ELF-1 (cell line): ENCODE measurements around the gene RPS10.
A peak's percentile ranks its signal among the peaks of the same experiment; 100 is the strongest.
"Not testable (repeated sequence)": the region's sequence is repeated elsewhere in the genome, so short reads cannot be mapped to it uniquely, and the experiment has no call there.

Experiments used
- DNase-seq: peaks from one replicate; pipeline ENCODE4 v3.0.0-alpha.2; 2016; ENCODE audit warnings: low read depth, low spot score

The RPS10 gene

DNA sequence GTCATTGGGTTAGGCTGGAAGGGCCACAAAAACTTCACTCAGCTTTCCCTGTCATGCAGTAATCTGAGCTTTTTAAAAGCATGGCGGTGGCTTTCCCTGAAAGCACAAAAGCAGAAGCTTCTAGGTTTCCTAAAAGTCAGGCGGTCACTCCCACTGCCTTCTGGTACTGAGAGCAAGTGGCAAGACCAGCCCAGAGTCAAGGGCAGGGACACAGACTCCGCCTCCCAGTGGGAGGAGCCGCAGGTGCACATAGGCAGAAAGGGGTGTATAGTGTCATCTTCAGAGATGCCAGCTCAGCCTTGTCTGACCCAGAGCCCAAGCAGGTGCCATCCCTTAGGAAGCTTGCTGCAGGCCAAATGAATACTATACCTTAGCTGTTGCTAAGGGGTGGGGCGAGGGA, 22.0 kb upstream of the RPS10 start:
- peak; percentile 29 for DNase-seq

DNA sequence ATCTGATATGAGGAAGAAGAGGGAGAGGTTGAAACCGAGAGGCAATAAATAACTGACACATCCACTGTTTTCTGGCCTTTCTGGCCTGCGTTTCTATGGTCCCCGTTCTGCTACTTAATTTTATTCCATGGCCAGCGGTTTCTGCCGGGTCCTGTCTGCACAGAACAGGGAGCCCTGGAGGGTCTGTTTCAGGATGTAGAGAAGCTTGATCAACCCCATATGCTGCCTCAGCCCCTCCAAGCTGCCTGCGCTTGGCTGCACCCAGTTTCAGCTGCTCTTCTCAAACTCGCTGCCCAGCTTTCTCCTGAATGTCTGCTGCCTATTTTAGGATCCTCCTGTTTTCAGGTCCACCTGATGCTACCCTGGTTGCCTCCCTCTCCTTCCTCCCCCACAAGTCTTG, 21.5 kb upstream of the RPS10 start:
- DNase-seq = no peak

DNA sequence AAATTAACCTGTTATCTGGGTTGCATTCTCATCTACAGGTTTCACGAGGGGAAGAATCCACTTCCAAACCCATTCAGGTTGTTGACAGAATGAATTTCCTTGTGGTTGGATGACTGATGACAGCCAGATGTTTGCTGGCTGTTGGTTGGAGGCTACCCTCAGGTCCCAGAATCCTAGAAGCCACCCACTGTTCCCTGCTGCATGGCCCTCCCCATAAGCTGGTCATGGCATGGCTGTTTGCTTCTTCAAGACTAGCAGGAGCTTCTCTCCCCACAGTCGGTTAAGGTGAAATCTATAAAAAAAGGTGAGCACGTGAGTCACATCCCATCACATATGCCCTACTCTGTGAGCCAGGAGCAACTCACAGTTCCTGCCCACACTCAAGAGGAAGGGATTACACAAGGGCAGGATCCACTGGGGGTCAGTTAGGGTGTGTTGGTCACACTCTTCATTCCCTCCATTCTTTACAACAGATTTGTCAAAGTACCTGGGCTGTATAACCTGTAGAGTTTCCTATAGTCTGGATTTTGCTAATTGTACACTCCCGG, 19.5 kb upstream of the RPS10 start:
- no peak for DNase-seq

DNA sequence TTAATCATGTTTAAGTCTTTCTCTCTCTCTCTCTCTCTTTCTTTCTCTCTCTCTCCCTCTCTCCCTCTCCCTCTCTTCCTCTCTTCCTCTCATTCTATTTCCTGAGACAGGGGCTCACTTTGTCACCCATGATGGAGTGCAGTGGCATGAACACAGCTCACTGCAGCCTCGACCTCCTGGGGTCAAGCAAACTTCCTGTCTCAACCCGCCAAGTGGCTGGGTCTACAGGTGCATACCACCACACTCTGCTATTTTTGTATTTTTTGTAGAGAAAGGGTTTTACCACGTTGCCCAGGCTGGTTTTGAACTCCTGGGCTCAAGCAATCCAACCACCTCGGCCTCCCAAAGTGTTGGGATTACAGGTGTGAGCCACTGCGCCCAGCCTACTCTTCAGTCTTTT, 15.7 kb upstream of the RPS10 start:
- DNase-seq = no peak

DNA sequence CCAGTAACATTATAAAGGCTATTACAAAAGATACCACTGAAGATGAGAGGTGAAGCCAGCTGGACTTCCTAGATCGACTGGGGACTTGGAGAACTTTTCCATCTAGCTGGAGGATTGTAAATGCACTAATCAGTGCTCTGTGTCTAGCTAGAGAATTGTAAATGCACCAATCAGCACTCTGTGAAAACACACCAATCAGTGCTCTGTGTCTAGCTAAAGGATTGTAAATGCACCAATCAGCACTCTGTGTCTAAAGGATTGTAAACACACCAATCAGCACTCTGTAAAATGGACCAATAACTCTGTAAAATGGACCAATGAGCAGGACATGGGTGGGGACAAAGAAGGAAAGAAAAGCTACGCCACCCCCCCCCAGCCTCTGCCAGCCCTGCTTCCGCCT, 13.6 kb upstream of the RPS10 start:
- no peak for DNase-seq

DNA sequence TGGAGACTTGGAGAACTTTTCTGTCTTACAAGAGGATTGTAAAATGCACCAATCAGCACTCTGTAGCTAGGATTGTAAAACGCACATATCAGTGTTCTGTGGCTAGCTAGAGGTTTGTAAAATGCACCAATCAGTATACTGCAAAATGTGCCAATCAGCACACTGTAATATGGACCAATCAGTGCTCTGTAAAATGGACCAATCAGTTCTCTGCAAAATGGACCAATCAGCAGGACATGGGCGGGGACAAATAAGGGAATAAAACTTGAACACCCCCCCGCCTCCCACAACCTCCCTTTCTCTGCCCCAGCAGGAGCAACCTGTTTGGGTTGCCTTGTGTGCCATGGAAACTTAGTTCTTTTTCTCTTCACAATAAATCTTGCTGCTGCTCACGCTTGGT, 12.8 kb upstream of the RPS10 start:
- no peak for DNase-seq

DNA sequence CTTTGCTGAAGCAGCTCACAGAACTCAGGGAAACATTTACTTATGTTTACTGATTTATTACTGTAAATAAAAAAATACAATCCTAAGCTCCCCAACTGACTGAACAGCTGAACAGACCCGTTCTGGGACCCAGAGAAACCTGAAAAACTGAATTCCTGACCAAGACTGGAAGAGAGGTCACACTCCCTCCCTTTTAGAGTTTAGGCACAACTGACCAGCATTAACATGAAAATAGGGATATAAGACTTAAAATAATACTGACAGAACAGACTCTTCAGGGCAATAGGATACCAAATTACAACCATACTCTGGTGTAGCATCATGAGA, 11.7 kb upstream of the RPS10 start:
- no peak for DNase-seq

DNA sequence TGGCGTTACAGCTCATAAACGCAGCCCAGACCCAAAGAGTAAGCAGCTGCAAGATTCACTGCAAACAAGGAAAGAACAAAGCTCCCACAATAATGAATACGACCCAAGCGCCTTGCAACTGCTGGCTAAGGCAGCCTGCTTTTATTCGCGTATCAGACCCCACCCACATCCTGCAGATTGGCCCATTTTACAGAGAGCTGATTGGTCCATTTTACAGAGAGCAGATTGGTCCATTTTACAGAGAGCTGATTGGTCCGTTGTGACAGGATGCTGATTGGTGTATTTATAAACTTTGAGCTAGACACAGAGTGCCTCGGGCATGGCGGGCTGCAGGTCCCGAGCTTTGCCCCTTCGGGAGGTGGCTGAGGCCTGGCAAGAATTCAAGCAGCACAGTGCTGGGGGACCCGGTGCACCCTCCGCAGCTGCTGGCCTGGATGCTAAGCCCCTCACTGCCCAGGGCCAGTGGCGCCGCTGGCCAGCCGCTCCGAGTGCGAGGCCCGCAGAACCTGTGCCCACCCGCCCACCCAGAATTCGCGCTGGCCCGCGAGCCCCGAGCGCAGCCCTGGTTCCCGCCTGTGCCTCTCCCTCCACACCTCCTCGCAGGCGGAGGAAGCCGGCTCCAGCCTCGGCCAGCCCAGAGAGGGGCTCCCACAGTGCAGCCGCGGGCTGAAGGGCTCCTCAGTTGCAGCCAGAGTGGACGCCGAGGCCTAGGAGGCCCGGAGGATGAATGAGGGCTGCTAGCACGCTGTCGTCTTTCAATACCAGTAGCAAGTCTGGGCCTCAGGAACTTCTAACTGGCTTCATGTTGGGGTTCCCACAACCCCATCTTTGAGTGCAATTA, 11.2 kb upstream of the RPS10 start:
- DNase-seq = no peak

DNA sequence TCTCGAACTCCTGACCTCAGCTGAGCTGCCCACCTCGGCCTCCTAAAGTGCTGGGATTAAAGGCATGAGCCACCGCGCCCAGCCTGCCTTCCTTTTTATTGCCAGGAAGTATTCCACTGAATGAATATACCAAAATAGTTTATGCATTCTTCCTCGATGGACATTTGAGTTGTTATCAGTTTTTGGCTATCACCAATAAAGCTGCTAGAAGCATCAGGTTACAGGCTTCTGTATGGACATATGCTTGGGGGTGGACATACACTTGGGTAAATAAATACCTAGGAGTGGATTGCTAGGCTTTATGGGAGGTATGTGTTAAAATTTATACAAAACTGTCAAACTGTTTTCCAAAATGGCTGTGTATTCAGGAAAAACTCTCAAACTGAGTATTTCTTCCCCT, 10.0 kb upstream of the RPS10 start:
- DNase-seq = no peak

DNA sequence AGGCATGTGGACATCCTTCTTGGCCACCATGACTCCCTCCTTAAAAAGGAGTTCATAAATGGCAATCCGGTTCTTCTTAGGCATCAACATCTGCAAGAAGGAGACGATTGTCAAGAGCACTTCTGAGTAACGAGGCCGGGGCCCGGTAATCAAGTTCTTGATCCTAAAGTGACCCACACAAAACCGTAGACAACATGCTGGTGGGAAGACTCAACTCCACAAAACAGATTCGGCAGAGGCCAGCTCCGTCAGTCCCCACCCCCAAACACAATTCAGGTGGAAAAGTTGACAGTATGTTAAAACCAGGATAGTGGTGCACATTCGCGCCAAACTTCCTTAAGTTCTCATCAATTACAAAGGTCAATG, 754 bp downstream of the RPS10 start:
- no peak for DNase-seq

DNA sequence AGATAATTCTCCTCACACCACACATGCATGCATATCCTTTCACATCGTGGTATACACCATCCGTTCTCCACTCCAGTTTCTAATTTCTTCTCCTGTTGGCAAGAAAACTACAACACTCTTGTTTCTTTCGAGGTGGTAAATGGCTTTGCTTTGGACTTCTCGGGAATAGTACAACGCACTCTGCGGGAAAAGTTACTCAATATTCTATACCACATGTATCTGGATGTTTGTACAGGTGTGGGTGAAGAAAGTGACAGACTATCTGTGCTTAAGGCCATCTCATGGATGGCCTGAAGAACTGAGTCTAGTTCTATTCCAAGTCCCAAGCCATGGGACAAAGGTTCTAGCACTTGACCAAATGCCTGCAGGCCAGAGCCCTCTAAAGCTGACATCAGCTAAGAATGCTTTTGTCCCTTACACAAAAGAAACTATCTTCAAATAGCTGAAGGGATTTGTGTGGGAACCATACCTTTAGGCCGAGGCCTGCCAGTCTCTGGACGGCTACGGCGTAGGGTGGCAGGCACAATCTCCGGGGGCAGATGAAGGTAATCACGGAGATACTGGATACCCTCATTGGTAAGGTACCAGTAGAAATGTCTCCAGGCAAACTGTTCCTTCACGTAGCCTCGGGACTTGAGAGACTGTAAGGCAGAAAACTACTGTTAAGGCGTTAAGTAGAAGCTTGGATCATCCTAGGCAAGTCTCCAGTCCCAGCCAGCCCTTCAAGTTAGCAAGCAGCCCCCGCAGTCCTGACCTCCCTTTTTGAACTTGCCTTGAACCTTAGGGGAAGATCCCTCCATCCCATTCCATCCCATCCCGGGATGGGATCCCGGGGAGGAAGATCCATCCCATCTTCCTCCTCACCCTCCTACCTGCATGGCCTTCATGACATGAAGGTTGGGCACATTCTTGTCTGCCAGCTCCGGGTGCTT, 1.4 kb downstream of the RPS10 start:
- DNase-seq = peak; percentile 78

DNA sequence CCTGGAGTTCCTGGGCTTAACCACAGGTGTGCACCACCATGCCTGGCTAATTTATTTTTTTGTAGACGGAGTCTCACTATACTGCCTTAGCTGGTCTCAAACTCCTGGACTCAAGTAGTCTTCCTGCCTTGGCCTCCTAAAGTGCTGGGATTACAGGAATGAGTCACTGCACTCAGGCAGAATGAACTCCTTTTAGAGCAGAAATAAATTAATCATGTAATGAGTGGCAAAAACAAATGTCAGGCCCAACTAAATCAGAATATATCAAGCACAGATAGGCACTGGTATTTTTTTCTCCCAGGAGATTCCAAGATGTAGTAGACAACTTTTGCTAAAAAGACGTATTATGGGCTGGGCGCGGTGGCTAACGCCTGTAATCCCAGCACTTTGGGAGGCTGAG, 2.6 kb downstream of the RPS10 start:
- no peak for DNase-seq

DNA sequence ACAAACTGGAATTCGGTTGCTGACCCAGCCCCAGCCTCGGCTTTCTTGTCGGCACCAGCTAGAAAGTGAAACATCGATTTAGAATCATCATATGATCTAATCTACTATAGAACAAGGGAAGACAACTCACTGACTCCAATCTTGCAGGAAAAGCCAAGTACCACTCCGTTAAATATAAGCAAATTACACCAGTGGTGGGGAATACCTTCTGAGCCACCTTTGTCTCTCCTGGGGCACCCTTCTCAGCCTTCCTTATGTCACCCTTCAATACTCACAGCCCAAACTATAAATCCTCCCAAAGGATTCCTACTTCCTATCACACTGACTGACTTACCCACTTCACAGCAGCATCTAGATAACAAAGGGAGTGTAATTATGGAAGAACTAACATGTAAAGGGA, 7.5 kb downstream of the RPS10 start:
- DNase-seq = no peak

DNA sequence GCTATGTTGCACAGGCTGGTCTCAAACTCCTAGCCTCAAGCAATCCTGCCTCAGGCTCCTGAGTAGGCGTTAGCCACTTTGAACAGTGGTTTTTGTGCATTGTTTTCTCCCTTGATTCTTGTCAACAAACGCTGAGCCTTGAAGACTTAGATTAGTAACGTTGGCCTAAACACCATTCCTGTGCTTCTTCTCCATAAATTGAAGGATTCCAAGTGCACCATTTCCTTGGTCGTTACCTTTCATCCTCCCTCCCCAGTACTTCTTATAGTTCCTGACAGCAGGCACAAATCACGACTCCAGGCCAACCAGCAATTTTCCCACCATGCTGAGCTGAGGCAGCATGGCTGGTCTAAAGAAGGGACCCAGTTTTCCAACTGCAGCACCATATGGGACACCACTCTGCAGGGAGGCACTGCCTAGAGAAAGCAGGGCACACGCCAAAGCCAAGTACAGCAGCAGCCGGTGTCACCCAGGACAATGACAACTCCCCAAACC, 8.9 kb downstream of the RPS10 start:
- no peak for DNase-seq

DNA sequence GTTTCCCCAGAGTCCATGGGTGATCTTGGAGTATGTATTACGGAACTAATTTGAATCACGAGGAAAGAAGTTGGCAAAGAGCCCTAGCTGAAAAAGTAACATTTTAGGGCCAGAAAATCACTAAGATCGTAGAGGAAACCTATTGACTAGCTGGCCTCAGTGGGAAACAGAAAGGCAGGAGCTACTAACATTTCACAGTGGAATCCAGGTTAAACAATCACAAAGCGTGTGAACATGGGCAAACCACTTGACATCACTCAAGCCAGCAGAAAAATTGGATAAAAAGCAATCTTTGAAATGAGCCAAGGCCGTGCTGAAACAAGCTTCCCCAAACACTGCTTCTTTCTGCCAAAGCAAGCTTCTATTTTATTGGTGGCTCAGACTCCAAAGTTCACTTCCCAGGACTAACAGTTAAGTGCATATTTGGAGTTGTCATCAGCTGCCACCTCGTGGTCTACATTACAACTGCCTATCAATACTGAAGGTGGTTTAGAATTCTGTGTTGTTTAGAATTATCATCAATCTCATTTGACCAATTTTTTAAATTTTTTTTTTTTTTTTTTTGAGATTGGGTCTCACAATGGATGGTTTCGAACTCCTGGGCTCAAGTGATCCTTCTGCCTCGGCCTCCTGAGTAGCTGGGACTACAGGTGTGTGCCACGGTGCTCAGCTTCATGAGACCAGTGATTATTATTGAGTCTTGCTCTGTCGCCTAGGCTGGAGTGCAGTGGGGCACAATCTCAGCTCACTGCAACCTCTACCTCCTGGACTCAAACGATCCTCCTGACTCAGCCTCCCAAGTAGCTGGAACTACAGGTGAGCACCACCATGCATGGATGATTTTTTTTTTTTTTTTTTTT, 10.6 kb downstream of the RPS10 start:
- DNase-seq = no peak

DNA sequence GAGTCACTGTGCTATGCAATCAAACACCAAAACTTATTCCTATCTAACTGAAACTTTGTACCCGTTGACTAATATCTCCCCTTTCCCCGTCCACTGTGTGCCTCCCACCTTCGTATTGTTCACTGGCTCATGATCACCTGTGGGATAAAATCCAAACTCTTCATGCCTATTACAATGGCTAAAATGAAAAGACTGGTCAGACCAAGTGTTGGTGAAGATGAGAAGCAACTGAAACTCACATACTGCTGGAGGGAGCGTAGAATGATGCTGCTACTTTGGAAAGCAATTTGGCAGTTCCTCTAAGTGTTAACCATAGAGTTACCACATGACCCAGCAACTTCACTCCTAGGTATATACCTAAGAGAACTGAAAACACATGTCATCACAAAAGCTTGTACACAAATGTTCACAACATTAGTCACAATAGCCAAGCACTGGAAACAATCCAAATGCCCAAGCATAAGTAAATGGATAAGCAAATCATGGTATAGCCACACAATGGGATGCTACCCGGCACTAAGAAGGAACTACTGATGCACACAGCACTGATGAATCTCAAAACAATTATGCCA, 13.1 kb downstream of the RPS10 start:
- DNase-seq = no peak

DNA sequence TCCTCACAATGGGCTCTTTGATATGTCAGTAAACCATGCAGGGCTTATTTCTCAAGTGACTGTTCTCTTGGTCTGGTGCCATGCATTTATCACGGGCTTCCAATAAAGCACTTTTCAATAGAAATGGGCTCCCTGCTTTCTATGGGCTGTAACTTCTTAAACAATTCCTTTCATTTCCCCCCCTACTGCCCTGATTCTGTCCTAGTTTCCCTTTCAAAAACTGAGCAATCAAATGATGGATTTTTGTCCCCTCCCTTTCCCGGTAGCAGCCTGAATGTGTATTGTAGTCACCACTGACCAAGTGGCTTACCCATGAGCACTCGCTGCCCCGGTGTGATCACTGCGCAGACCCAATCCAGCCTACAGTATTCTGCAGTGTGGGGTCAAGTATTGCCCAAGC, 13.9 kb downstream of the RPS10 start:
- no peak for DNase-seq

DNA sequence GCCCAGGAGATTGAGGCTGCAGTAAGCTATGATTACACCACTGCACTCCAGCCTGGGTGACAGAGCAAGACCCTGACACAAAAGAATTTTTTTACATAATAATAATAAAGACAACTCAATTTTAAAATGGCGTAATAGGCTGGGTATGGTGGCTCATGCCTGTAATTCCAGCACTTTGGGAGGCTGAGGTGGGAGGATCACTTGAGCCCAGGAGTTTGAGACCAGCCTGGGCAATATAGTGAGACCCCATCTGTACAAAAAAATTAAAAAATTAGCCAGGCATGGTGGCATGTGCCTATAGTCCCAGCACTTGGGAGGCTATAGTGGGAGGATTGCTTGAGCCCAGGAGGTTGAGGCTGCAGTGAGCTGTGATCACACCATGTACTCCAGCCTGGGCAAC, 18.0 kb downstream of the RPS10 start:
- not testable (repeated sequence) for DNase-seq

DNA sequence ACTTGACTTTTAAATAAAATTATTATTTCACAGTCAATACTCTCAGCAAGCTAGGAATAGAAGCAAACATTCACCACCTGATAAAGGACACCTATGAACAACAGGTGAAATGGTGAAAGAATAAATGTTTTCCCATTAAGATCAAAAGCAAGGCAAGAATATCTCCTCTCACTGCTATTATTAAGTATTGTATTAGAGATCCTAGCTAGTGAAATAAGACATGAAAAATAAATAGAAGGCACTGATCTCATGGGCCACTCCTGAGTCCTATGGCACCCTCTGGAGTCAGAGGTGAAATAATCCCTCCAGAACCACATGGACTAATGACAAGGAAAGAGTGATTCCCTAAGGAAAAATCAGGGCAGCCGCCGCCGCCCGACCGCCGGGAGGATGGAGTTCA, 29.4 kb downstream of the RPS10 start:
- no peak for DNase-seq

DNA sequence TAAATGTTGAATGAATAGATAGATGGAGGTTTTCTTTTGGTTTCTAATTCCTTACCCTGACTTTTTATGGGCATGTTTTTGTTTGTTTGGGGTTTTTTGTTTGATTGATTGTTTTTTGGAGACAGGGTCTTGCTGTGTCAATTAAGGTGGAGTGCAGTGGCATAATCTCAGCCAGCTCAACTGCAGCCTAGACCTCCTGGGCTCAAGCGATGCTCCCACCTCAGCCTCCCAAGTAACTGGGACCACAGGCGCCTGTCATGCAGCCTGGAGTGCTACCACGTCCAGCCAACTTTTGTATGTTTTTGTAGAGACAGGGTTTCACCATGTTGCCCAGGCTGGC, 31.9 kb downstream of the RPS10 start:
- DNase-seq = no peak

DNA sequence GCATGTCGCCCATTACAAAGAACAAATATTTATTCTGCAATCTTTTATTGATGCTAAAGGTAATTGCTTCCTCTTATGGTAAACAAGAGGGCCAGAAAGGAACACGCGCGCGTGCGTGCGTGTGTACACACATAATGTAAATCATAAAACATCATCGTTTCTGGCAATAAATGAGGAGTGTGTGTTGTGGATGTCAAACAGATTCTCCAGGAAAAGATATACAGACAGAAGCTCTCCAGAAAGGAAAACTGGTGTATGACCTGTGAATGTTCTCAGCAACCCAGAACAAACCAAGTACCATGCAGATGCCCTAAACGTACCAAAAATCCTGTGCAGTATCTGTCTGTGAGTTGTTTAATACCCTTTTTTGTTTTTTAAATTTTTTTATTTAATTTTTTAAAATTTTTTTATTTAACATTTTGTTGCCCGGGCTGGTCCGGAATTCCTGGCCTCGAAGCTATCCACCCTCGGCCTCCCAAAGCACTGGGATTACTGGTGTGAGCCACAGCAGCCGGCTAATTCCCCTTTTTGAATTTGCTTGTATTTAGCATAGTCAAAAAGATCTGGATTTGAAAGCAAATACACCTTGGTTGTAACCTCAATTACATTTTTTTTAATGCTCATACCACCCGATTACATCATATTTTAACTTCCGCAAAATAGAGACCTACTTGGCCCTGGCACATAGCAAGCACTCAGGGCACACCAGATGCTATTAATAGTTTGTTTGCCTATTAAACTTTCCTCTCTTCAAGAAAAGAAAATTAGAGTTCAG, 32.5 kb downstream of the RPS10 start:
- DNase-seq = no peak
